ENCODE measurements around the gene S100A14. TPM values are rescaled to one million over a fixed set of nuclear protein-coding genes. Genes with fewer than 3 reads are reported as not detected.

S100A14 gene
- total and polyA plus RNA-seq, 2 of the 13 experiments (the other 11 are each of a cell fraction or from before 2014, with no cell fraction given), result 1.4 to 7.7 TPM

- TF ChIP-seq, protein P1, sequence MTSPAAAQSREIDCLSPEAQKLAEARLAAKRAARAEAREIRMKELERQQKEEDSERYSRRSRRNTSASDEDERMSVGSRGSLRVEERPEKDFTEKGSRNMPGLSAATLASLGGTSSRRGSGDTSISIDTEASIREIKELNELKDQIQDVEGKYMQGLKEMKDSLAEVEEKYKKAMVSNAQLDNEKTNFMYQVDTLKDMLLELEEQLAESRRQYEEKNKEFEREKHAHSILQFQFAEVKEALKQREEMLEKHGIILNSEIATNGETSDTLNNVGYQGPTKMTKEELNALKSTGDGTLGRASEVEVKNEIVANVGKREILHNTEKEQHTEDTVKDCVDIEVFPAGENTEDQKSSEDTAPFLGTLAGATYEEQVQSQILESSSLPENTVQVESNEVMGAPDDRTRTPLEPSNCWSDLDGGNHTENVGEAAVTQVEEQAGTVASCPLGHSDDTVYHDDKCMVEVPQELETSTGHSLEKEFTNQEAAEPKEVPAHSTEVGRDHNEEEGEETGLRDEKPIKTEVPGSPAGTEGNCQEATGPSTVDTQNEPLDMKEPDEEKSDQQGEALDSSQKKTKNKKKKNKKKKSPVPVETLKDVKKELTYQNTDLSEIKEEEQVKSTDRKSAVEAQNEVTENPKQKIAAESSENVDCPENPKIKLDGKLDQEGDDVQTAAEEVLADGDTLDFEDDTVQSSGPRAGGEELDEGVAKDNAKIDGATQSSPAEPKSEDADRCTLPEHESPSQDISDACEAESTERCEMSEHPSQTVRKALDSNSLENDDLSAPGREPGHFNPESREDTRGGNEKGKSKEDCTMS (CRISPR knock-in tag; conservative IDR thresholded peaks at IDR 0.05), result no peak
- no peak for TF ChIP-seq ZNF251 (CRISPR knock-in tag; IDR thresholded peaks at IDR 0.05)
- TF ChIP-seq SMARCC2 (IDR thresholded peaks at IDR 0.05), result no peak
- TF ChIP-seq ZNF713 (CRISPR knock-in tag; IDR thresholded peaks at IDR 0.05), result no peak
- TF ChIP-seq GPBP1L1 (CRISPR knock-in tag; IDR thresholded peaks at IDR 0.05), result no peak
- no peak for TF ChIP-seq CBX1 (IDR thresholded peaks at IDR 0.05; ENCODE audit: low read depth)
- no peak; the same call in 1 of the 2 replicates for TF ChIP-seq KLF15 (CRISPR knock-in tag; IDR thresholded peaks at IDR 0.05; ENCODE audit: borderline replicate concordance)
- TF ChIP-seq EZH2 (conservative IDR thresholded peaks at IDR 0.05; ENCODE audit: low read depth, low read length), result no peak
- TF ChIP-seq NFIB (CRISPR knock-in tag; IDR thresholded peaks at IDR 0.05; ENCODE audit: borderline replicate concordance), result no peak
- TF ChIP-seq PHB2 (IDR thresholded peaks at IDR 0.05; ENCODE audit: partially characterized antibody), result no peak
- no peak for TF ChIP-seq ZNF790 (CRISPR knock-in tag; IDR thresholded peaks at IDR 0.05; ENCODE audit: borderline replicate concordance)
- TF ChIP-seq BATF2 (CRISPR knock-in tag; IDR thresholded peaks at IDR 0.05), result peak; percentile 68; the same call in 1 of the 2 replicates
- TF ChIP-seq BHLHE40 (IDR thresholded peaks at IDR 0.05; ENCODE audit: low read length), result no peak
- TF ChIP-seq ZNF569 (CRISPR knock-in tag; IDR thresholded peaks at IDR 0.05; ENCODE audit: borderline replicate concordance), result peak; percentile 81; the same call in 1 of the 2 replicates
- TF ChIP-seq ZBTB8A (CRISPR knock-in tag; IDR thresholded peaks at IDR 0.05; ENCODE audit: borderline replicate concordance, low read depth), result no peak
- no peak for TF ChIP-seq PAWR (CRISPR knock-in tag; IDR thresholded peaks at IDR 0.05; ENCODE audit: borderline replicate concordance)
- peak; percentile 36; the same call in 1 of the 2 replicates for TF ChIP-seq MTA1 (CRISPR knock-in tag; IDR thresholded peaks at IDR 0.05; ENCODE audit: borderline replicate concordance)
- no peak for TF ChIP-seq SP1 (IDR thresholded peaks at IDR 0.05)
- TF ChIP-seq SP1 (CRISPR knock-in tag; IDR thresholded peaks at IDR 0.05), result peak; percentile 48; the same call in 1 of the 2 replicates
- no peak for TF ChIP-seq ARID2 (CRISPR knock-in tag; IDR thresholded peaks at IDR 0.05; ENCODE audit: borderline replicate concordance)
- 0 out of 2 replicates have a peak, but pooled peaks have one; percentile 27 for TF ChIP-seq ZNF564 (CRISPR knock-in tag; IDR thresholded peaks at IDR 0.05)
- TF ChIP-seq ZNF788 (CRISPR knock-in tag; IDR thresholded peaks at IDR 0.05; ENCODE audit: borderline replicate concordance), result no peak; the same call in 1 of the 2 replicates
- no peak for TF ChIP-seq NFE2 (CRISPR knock-in tag; IDR thresholded peaks at IDR 0.05)
- TF ChIP-seq SRSF4 (IDR thresholded peaks at IDR 0.05; ENCODE audit: low read depth, low read length, poor library complexity, severe bottlenecking), result no peak
- peak; percentile 37; the same call in 1 of the 2 replicates for TF ChIP-seq SP2 (CRISPR knock-in tag; IDR thresholded peaks at IDR 0.05)
- TF ChIP-seq NFE2L2 (IDR thresholded peaks at IDR 0.05; ENCODE audit: low read length), result no peak
- no peak for TF ChIP-seq ZNF674 (CRISPR knock-in tag; IDR thresholded peaks at IDR 0.05; ENCODE audit: low read depth)
- peak; percentile 84 for TF ChIP-seq GATAD1 (CRISPR knock-in tag; IDR thresholded peaks at IDR 0.05)
These were observed 42.5 kb upstream of the S100A14 start, which contains the start of gene SNAPIN (continued) for GRCh38 chr1:153658400-153659174.

Data from HepG2 (cell line).